GM18907 (cell line): ENCODE data around the gene PGAM2.

Experiments used
- ATAC-seq: cut with Tn5 transposase; IDR thresholded peaks from one replicate; pipeline ENCODE4 v1.9.1; 2021; ENCODE audit warnings: mild to moderate bottlenecking, moderate library complexity; ENCODE audit not compliant: unreplicated experiment

Gene PGAM2

GRCh38 chr7:44086627-44087026, 21.3 kb upstream of the PGAM2 start:
- no peak for ATAC-seq

DNA sequence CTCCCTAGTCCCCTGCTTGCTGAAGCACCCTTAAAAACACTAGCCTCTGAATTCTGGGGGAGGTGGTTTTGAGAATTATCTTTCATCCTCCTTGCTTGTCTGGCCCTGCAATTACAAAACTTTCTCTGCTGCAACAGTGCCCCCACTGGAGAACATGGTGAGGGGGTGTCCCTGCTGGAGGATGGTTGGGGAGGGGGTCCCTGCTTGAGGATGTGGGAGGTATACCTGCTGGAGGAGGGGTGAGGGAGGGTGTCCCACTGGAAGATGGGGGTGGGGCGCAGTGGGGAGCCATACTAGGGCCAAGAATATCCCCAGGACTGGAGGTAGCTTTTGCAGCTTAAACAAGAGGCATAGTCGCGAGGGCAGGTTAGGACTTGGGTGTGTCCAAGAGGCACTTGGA, 20.2 kb upstream of the PGAM2 start:
- ATAC-seq = no peak

GRCh38 chr7:44084701-44085100, 19.3 kb upstream of the PGAM2 start:
- ATAC-seq = no peak

DNA sequence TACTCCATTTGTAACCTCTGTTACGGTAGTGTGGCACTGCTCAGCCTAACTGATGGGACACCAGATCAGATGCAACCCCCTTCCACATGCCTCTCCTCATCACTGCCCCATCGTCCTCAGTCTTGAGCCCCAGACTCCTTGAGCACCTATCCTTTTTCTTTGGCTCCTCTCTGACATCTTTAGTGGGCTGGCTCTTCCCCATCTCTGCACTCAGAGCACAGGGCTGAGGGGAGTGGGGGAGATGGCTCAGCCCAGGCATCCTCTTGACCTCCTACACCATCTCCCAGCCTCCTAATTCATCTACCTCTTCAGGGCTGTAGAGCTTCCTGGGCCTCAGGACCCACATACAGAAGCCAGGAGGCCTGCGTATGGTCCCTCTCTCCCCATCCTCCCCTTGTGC, 18.4 kb upstream of the PGAM2 start:
- ATAC-seq = no peak

GRCh38 chr7:44082541-44083207, 17.3 kb upstream of the PGAM2 start:
- peak; percentile 90 for ATAC-seq

DNA sequence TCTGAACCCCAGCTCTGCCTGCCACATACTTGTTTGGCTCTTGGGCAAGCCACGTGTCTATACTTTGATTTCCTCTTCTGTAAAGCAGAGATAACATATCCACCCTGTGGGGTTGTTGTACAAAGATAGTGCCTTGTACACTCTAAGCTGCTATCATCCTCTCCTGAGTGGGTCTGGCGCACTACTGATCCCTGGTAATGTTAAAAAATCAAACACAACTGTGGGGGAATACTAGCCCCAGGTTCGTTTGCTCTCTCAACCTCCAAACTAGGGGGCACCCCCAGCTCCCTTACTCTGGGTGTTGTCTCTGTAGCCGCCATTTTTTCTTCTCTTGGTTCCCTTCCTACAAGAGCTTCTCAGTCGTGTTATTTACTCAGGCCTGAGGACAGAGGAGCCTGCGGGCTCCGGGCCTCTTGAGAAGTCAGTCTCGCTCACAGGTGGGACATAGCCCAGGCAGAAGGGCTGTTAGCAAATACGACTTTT, 15.9 kb upstream of the PGAM2 start:
- no peak for ATAC-seq

- ATAC-seq = no peak
These were observed 15.4 kb upstream of the PGAM2 start for GRCh38 chr7:44080686-44081265.

DNA sequence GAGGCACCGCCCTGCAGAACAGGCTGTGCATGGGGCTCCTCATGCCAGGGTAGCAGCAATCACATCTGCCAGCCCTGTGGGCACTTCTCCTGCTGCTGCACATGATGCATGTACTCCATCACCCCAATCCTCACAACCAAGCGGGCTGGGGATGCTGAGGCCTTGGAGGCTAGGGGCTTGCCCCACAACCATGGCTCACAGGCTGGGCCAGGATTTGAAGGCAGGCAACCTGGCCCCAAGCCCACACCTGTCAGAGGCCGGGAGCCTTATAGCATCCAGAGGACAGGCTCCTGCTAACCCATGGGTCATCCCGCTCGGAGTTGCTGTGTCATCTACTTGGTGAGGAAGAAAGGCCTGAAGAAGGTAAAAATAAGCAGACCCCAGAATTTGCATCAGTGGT, 14.8 kb upstream of the PGAM2 start:
- no peak for ATAC-seq

DNA sequence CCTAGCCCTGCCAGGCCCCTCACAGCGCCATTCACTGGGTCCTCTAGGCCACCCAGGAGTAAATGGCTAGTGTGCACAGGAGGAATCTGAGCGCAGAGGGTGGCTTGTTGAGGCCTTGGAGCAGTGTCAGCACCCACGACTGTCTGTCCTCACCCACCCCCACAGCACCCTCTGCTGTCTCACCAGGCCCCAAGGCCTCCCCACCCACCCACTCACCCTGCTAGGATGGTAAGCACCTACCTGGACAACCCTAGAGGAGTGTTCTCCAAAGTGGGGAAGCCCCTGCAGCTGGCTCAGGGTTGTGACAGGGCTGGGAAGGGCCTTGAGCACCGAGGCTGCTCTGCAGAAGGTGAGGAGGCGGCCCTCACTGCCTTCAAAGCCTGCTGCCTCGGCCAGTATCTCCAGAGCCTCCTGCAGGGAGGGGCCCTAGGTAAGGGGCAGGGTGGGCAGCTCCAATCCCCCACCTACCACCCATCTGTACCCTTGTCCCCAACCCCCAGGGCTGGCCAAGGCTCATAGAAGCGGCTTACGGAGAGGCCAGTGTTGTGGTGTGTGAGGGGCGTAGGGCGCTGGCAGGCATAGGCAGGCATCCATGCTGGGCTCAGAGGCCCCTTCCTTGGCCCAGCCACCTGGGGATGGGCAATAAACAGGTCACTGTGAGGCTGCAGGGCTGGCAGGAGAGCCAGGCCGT, 14.1 kb upstream of the PGAM2 start:
- no peak for ATAC-seq

- no peak for ATAC-seq
These were observed 13.2 kb upstream of the PGAM2 start for GRCh38 chr7:44078521-44078920.

- no peak for ATAC-seq
These were observed 12.3 kb upstream of the PGAM2 start for GRCh38 chr7:44077681-44078091.

- no peak for ATAC-seq
These were observed 11.7 kb upstream of the PGAM2 start for GRCh38 chr7:44077061-44077460.

GRCh38 chr7:44076101-44076895, 10.9 kb upstream of the PGAM2 start:
- ATAC-seq = no peak

GRCh38 chr7:44075296-44076075, 10.1 kb upstream of the PGAM2 start:
- no peak for ATAC-seq

GRCh38 chr7:44074349-44074695, 9.0 kb upstream of the PGAM2 start:
- peak; percentile 11 for ATAC-seq

GRCh38 chr7:44073664-44074348, 8.4 kb upstream of the PGAM2 start:
- ATAC-seq = peak; percentile 62

DNA sequence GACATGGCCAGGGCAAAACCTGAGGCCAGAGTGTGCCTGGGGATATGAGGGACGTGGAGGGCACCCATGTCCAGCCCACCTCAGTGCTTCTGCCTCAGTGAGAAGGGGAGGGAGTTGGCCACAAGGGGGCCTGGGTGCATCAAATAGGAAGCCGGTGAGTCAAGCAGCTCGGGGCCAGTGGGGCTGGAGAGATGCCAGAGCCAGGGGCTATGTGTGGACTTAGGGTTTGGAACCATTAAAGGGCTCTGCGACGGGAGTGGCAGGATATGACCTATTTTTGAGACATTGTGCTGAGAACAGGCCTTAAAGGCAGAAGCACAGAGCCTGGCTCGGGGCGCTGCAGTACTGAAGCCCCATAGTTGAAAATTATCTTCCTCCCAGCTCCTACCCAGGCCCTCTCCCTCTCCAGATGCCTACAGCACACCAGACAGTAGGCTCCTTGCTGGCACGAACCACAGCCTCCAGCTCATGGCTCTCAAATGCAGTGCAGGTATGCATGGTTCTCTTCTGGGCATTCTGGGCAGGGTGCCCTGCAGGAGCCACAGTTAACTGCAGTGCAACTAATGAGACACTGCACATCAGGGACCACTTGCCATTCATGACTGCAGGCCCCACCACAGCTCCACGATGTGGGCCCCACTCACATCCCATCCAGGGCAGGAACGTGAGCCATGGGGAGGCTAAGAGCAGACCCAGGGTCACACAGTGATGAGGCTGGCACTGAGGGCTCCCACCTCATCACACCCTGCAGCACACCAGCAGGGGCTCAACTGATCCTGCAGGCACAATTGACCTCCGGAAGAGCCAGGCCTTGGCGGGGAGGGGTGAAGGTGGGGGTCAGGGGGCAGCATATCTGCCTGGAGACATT, 7.2 kb upstream of the PGAM2 start:
- ATAC-seq = no peak

DNA sequence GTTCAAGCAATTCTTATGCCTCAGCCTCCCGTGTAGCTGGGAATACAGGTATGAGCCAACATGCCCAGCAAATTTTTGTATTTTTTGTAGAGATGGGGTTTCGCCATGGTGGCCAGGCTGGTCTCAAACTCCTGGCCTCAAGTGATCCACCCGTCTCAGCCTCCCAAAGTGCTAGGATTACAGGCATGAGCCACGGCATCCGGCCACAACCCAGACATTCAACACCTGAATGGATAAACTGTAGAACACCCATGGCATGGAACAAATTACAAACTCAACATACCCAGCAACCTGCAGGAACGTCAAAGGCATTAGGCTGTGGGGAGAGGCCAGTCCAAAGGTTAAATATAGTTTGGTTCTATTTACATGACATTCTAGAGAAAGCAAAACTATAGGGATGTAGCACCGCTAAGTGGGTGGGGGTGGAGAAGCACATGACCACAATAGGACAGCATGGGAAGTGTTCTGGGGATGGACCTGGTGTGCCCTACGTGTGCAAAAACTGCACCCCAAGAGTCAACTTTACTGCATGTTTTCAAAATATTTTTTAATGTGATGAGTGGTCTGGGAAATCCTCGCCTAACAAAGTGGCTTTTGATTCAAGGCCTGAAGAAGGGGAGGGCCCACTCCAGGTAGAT, 6.5 kb upstream of the PGAM2 start:
- ATAC-seq = no peak

GRCh38 chr7:44068054-44068453, 2.7 kb upstream of the PGAM2 start:
- ATAC-seq = no peak
